Lower leg skin (tissue), 3 donors: ENCODE results near the gene SORCS2.

Source experiments
- POLR2A ChIP-seq, 2 donors: fragments of 450-650 bp; IDR thresholded peaks; one replicate each; pipeline ENCODE4 v1.6.1; 2016 to 2017; ENCODE audit warnings: antibody characterized with exemption in 2 of 2, mild to moderate bottlenecking in 1 of 2, moderate library complexity in 1 of 2
- TF ChIP-seq, protein P1 (sequence below), 3 donors: fragments of 450-650 bp; IDR thresholded peaks; one replicate each; pipeline ENCODE4 v1.5.1; 2016; ENCODE audit warnings: antibody characterized with exemption in 3 of 3, mild to moderate bottlenecking in 3 of 3, moderate library complexity in 2 of 3

DNA sequence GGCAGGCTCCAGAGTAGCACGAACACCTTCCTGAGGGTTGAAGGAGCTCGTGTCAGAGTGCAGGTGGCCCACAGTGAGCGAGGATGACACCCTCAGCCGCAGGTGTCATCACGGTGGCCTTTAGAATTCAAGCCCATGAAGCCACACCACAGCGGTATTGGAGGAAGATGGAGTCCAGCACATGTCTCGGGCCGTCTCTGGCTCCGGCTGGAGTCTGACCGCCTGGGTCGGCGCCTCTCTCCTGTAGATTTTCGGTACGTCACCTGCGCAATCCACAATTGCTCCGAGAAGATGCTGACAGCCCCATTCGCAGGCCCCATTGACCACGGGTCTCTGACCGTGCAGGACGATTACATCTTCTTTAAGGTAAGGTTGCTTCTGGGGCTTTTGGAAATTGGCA, 471.8 kb downstream of the SORCS2 start:
- TF ChIP-seq, protein P1, sequence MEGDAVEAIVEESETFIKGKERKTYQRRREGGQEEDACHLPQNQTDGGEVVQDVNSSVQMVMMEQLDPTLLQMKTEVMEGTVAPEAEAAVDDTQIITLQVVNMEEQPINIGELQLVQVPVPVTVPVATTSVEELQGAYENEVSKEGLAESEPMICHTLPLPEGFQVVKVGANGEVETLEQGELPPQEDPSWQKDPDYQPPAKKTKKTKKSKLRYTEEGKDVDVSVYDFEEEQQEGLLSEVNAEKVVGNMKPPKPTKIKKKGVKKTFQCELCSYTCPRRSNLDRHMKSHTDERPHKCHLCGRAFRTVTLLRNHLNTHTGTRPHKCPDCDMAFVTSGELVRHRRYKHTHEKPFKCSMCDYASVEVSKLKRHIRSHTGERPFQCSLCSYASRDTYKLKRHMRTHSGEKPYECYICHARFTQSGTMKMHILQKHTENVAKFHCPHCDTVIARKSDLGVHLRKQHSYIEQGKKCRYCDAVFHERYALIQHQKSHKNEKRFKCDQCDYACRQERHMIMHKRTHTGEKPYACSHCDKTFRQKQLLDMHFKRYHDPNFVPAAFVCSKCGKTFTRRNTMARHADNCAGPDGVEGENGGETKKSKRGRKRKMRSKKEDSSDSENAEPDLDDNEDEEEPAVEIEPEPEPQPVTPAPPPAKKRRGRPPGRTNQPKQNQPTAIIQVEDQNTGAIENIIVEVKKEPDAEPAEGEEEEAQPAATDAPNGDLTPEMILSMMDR (IDR thresholded peaks at IDR 0.05): no peak
- no peak for TF ChIP-seq POLR2A (IDR thresholded peaks at IDR 0.05)
